Fibroblast of villous mesenchyme (primary cell): Measurements from ENCODE around the gene UBE3C. TPM values are rescaled to one million over a fixed set of nuclear protein-coding genes. Genes with fewer than 3 reads are reported as not detected.

Source experiments
- DNase-seq: peaks from one replicate; pipeline ENCODE4 v3.0.0-alpha.2; 2010; ENCODE audit warnings: low read depth
- H3K4me3 ChIP-seq: 2 replicates; pipeline ENCODE4 v1.5.1; 2011; ENCODE audit warnings: low read depth, mild to moderate bottlenecking, low read length
- CTCF ChIP-seq: IDR thresholded peaks from 2 replicates; pipeline ENCODE4 v1.5.1; 2012; ENCODE audit warnings: low read depth, mild to moderate bottlenecking, low read length; ENCODE audit not compliant: insufficient read depth
- total RNA-seq: library from RNA; depleted of rRNA; stranded (reverse); fragments of >200 nt; gene quantifications from 2 replicates; pipeline ENCODE4 v1.2.3, GENCODE V29; 2012

UBE3C gene
- total RNA-seq, 1 donor, result 150 TPM

GRCh38 chr7:157211690-157212089, 73.0 kb downstream of the UBE3C start:
- peak; percentile 87 for DNase-seq
- no peak overlapping the region for H3K4me3 ChIP-seq
- no peak for TF ChIP-seq CTCF

- TF ChIP-seq CTCF, result no peak
- DNase-seq, result no peak
- no peak overlapping the region for H3K4me3 ChIP-seq
Measured at GRCh38 chr7:157219154-157219553, 80.4 kb downstream of the UBE3C start.

GRCh38 chr7:157220916-157221569, 82.3 kb downstream of the UBE3C start:
- TF ChIP-seq CTCF, result no peak
- no peak overlapping the region for H3K4me3 ChIP-seq
- no peak for DNase-seq

- no peak for TF ChIP-seq CTCF
Measured at GRCh38 chr7:157222687-157223086, 84.0 kb downstream of the UBE3C start.

GRCh38 chr7:157224627-157225026, 85.9 kb downstream of the UBE3C start:
- H3K4me3 ChIP-seq, result no peak overlapping the region
- peak; percentile 56 for DNase-seq
- TF ChIP-seq CTCF, result peak; percentile 36

More at GRCh38 chr7:157222687-157223086, 84.0 kb downstream of the UBE3C start:
- DNase-seq, result no peak
- H3K4me3 ChIP-seq, result no peak overlapping the region

GRCh38 chr7:157228864-157229422, 90.2 kb downstream of the UBE3C start:
- DNase-seq, result peak; percentile 46

More at GRCh38 chr7:157228864-157229422, 90.2 kb downstream of the UBE3C start:
- TF ChIP-seq CTCF, result peak; percentile 65
- no peak overlapping the region for H3K4me3 ChIP-seq
